Mononuclear cell (primary cell): ENCODE results near the gene USP9Y. TPM values are rescaled to one million over a fixed set of nuclear protein-coding genes. Genes with fewer than 3 reads are reported as not detected.

ENCODE experiments used
- H3K27me3 ChIP-seq: 2 replicates; pipeline ENCODE4 v1.6.0; 2011; ENCODE audit warnings: low read length, control low read depth; ENCODE audit not compliant: insufficient read depth
- H3K4me1 ChIP-seq: 2 replicates; pipeline ENCODE4 v1.5.1; 2011; ENCODE audit warnings: mild to moderate bottlenecking, low read length, control low read depth; ENCODE audit not compliant: insufficient read depth
- H3K4me3 ChIP-seq: 2 replicates; pipeline ENCODE4 v1.5.1; 2011; ENCODE audit warnings: mild to moderate bottlenecking, low read length, moderate library complexity
- H3K9me3 ChIP-seq: 2 replicates; pipeline ENCODE4 v1.5.1; 2011; ENCODE audit warnings: low read depth, mild to moderate bottlenecking, control low read depth, low read length
- total RNA-seq: library from RNA; depleted of rRNA; stranded (reverse); fragments of >200 nt; gene quantifications from one replicate; pipeline ENCODE4 v1.2.3, GENCODE V29; 2012

USP9Y gene
- total RNA-seq, 1 donor = not detected

- H3K4me1 ChIP-seq = no peaks in the 10 kb centered on the region
- H3K27me3 ChIP-seq = no peaks in the 10 kb centered on the region
- H3K9me3 ChIP-seq = no peaks in the 10 kb centered on the region
- no peak overlapping the region for H3K4me3 ChIP-seq
Measured at GRCh38 chrY:12741414-12741813, 40.4 kb downstream of the USP9Y start.

GRCh38 chrY:12742725-12743124 is 41.7 kb downstream of the USP9Y start:
- no peaks in the 10 kb centered on the region for H3K27me3 ChIP-seq
- H3K4me1 ChIP-seq = no peaks in the 10 kb centered on the region
- no peaks in the 10 kb centered on the region for H3K9me3 ChIP-seq
- no peak overlapping the region for H3K4me3 ChIP-seq

- Histone ChIP-seq H3K4me1 (no peaks in the 10 kb centered on the region), H3K27me3 (no peaks in the 10 kb centered on the region), H3K9me3 (no peaks in the 10 kb centered on the region), H3K4me3 (no peak overlapping the region)
Measured at GRCh38 chrY:12744091-12744490, 43.1 kb downstream of the USP9Y start.

GRCh38 chrY:12749293-12749692 is 48.3 kb downstream of the USP9Y start:
- Histone ChIP-seq H3K27me3 (no peaks in the 10 kb centered on the region), H3K4me3 (no peak overlapping the region), H3K4me1 (no peaks in the 10 kb centered on the region), H3K9me3 (no peaks in the 10 kb centered on the region)

GRCh38 chrY:12752856-12753255 is 51.8 kb downstream of the USP9Y start:
- Histone ChIP-seq H3K9me3 (no peaks in the 10 kb centered on the region), H3K4me3 (no peak overlapping the region), H3K27me3 (no peaks in the 10 kb centered on the region), H3K4me1 (no peaks in the 10 kb centered on the region)

- H3K4me3 ChIP-seq = no peak overlapping the region
- H3K9me3 ChIP-seq = no peaks in the 10 kb centered on the region
- no peaks in the 10 kb centered on the region for H3K27me3 ChIP-seq
- no peaks in the 10 kb centered on the region for H3K4me1 ChIP-seq
Measured at GRCh38 chrY:12756021-12756420, 55.0 kb downstream of the USP9Y start.

GRCh38 chrY:12765976-12766375 is 64.9 kb downstream of the USP9Y start:
- no peaks in the 10 kb centered on the region for H3K9me3 ChIP-seq
- no peaks in the 10 kb centered on the region for H3K4me1 ChIP-seq
- no peaks in the 10 kb centered on the region for H3K27me3 ChIP-seq
- no peak overlapping the region for H3K4me3 ChIP-seq

- no peaks in the 10 kb centered on the region for H3K9me3 ChIP-seq
- no peaks in the 10 kb centered on the region for H3K27me3 ChIP-seq
- no peak overlapping the region for H3K4me3 ChIP-seq
- no peaks in the 10 kb centered on the region for H3K4me1 ChIP-seq
Measured at GRCh38 chrY:12784521-12784920, 83.5 kb downstream of the USP9Y start.

GRCh38 chrY:12793999-12794398 is 93.0 kb downstream of the USP9Y start:
- Histone ChIP-seq H3K27me3 (no peaks in the 10 kb centered on the region), H3K9me3 (no peaks in the 10 kb centered on the region), H3K4me3 (no peak overlapping the region), H3K4me1 (no peaks in the 10 kb centered on the region)

- H3K9me3 ChIP-seq = no peaks in the 10 kb centered on the region
Measured at GRCh38 chrY:12808046-12808445, 107.0 kb downstream of the USP9Y start.

GRCh38 chrY:12809034-12809433 is 108.0 kb downstream of the USP9Y start:
- no peaks in the 10 kb centered on the region for H3K4me1 ChIP-seq
- H3K9me3 ChIP-seq = no peaks in the 10 kb centered on the region
- H3K4me3 ChIP-seq = no peak overlapping the region
- no peaks in the 10 kb centered on the region for H3K27me3 ChIP-seq

More at GRCh38 chrY:12808046-12808445, 107.0 kb downstream of the USP9Y start:
- no peaks in the 10 kb centered on the region for H3K4me1 ChIP-seq
- no peaks in the 10 kb centered on the region for H3K27me3 ChIP-seq
- H3K4me3 ChIP-seq = no peak overlapping the region

- Histone ChIP-seq H3K4me3 (no peak overlapping the region), H3K27me3 (no peaks in the 10 kb centered on the region), H3K4me1 (no peaks in the 10 kb centered on the region), H3K9me3 (no peaks in the 10 kb centered on the region)
Measured at GRCh38 chrY:12823408-12823807, 122.4 kb downstream of the USP9Y start.

GRCh38 chrY:12826791-12827190 is 125.8 kb downstream of the USP9Y start:
- Histone ChIP-seq H3K27me3 (no peaks in the 10 kb centered on the region), H3K9me3 (no peaks in the 10 kb centered on the region), H3K4me3 (no peak overlapping the region), H3K4me1 (no peaks in the 10 kb centered on the region)

GRCh38 chrY:12833284-12833683 is 132.3 kb downstream of the USP9Y start:
- Histone ChIP-seq H3K9me3 (no peaks in the 10 kb centered on the region), H3K4me3 (no peak overlapping the region), H3K27me3 (no peaks in the 10 kb centered on the region), H3K4me1 (no peaks in the 10 kb centered on the region)

- H3K4me1 ChIP-seq = no peaks in the 10 kb centered on the region
- H3K9me3 ChIP-seq = no peaks in the 10 kb centered on the region
- no peaks in the 10 kb centered on the region for H3K27me3 ChIP-seq
- H3K4me3 ChIP-seq = no peak overlapping the region
Measured at GRCh38 chrY:12837550-12837949, 136.5 kb downstream of the USP9Y start.

GRCh38 chrY:12841368-12841767 is 140.3 kb downstream of the USP9Y start:
- Histone ChIP-seq H3K27me3 (no peaks in the 10 kb centered on the region), H3K9me3 (no peaks in the 10 kb centered on the region), H3K4me1 (no peaks in the 10 kb centered on the region), H3K4me3 (no peak overlapping the region)

GRCh38 chrY:12846793-12847192 is 145.8 kb downstream of the USP9Y start:
- no peaks in the 10 kb centered on the region for H3K27me3 ChIP-seq
- no peak overlapping the region for H3K4me3 ChIP-seq
- no peaks in the 10 kb centered on the region for H3K4me1 ChIP-seq
- no peaks in the 10 kb centered on the region for H3K9me3 ChIP-seq
